SU-DHL-6 (cell line): Measurements from ENCODE around the gene SLC35A5.
"Not testable (repeated sequence)": the region's sequence is repeated elsewhere in the genome, so short reads cannot be mapped to it uniquely, and the experiment has no call there.

ENCODE experiments used
- H2AFZ ChIP-seq: fragments of 200-600 bp; sonication (generic); 2 replicates; pipeline ENCODE4 v1.6.1; 2014; ENCODE audit warnings: low read depth, mild to moderate bottlenecking, moderate library complexity, mixed read lengths, antibody characterized with exemption, low read length; ENCODE audit not compliant: severe bottlenecking
- H3F3A ChIP-seq: fragments of 200-600 bp; shearing (Covaris generic); 2 replicates; pipeline ENCODE4 v1.6.0; 2016; ENCODE audit warnings: antibody characterized with exemption, mild to moderate bottlenecking; ENCODE audit not compliant: insufficient read depth
- H3K27ac ChIP-seq: fragments of 200-600 bp; sonication (generic); 2 replicates; pipeline ENCODE4 v1.5.1; 2016; ENCODE audit warnings: low read depth, mild to moderate bottlenecking, low read length, moderate library complexity, mixed read lengths
- H3K27me3 ChIP-seq: fragments of 200-600 bp; sonication (generic), shearing (Covaris generic); 2 replicates; pipeline ENCODE4 v1.6.0; 2014; ENCODE audit warnings: mild to moderate bottlenecking, low read length
- H3K36me3 ChIP-seq: fragments of 200-600 bp; sonication (generic); 2 replicates; pipeline ENCODE4 v1.6.1; 2014; ENCODE audit warnings: mild to moderate bottlenecking, low read length, mixed read lengths
- H3K4me2 ChIP-seq: fragments of 300-600, 200-600 bp; shearing (Covaris generic), sonication (generic); 2 replicates; pipeline ENCODE4 v1.6.0; 2014; ENCODE audit warnings: low read length, low read depth, mild to moderate bottlenecking; ENCODE audit not compliant: poor library complexity, severe bottlenecking
- H3K4me3 ChIP-seq: fragments of 200-600 bp; sonication (generic); 2 replicates; pipeline ENCODE4 v1.5.1; 2014; ENCODE audit warnings: antibody characterized with exemption, low read length, mild to moderate bottlenecking, mixed read lengths; ENCODE audit not compliant: insufficient read depth, poor library complexity, severe bottlenecking
- H3K79me2 ChIP-seq: fragments of 200-600 bp; sonication (generic); 2 replicates; pipeline ENCODE4 v1.6.1; 2014; ENCODE audit warnings: mild to moderate bottlenecking, low read length, moderate library complexity; ENCODE audit not compliant: insufficient read depth
- H3K9ac ChIP-seq: fragments of 200-600 bp; sonication (generic); 2 replicates; pipeline ENCODE4 v1.7.0; 2014; ENCODE audit warnings: mild to moderate bottlenecking, low read length
- H3K9me2 ChIP-seq: fragments of 200-600 bp; sonication (generic); replicated peaks from 2 replicates; pipeline ENCODE4 v1.6.1; 2014; ENCODE audit warnings: low read length; ENCODE audit not compliant: insufficient read depth
- H3K9me3 ChIP-seq: fragments of 200-600 bp; sonication (generic); 2 replicates; pipeline ENCODE4 v1.6.1; 2014; ENCODE audit warnings: low read length, mixed read lengths; ENCODE audit not compliant: insufficient read depth
- H4K20me1 ChIP-seq: fragments of 200-600 bp; sonication (generic); 2 replicates; pipeline ENCODE4 v1.6.1; 2014; ENCODE audit warnings: low read depth, mild to moderate bottlenecking, antibody characterized with exemption, low read length, moderate library complexity, mixed read lengths
- EZH2phosphoT487 ChIP-seq: fragments of 200-600 bp; sonication (generic), shearing (Covaris generic); conservative IDR thresholded peaks from 2 replicates; pipeline ENCODE4 v1.6.1; 2018; ENCODE audit warnings: mild to moderate bottlenecking, antibody characterized with exemption, low read length, moderate library complexity, mixed read lengths
- TF ChIP-seq, protein P1 (sequence below): fragments of 200-600 bp; sonication (generic); IDR thresholded peaks from one replicate; pipeline ENCODE4 v1.5.1; 2017; ENCODE audit warnings: antibody characterized with exemption, mild to moderate bottlenecking, low read length, moderate library complexity; ENCODE audit not compliant: insufficient read depth, poor library complexity, severe bottlenecking

SLC35A5 gene, protein sequence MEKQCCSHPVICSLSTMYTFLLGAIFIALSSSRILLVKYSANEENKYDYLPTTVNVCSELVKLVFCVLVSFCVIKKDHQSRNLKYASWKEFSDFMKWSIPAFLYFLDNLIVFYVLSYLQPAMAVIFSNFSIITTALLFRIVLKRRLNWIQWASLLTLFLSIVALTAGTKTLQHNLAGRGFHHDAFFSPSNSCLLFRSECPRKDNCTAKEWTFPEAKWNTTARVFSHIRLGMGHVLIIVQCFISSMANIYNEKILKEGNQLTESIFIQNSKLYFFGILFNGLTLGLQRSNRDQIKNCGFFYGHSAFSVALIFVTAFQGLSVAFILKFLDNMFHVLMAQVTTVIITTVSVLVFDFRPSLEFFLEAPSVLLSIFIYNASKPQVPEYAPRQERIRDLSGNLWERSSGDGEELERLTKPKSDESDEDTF

DNA sequence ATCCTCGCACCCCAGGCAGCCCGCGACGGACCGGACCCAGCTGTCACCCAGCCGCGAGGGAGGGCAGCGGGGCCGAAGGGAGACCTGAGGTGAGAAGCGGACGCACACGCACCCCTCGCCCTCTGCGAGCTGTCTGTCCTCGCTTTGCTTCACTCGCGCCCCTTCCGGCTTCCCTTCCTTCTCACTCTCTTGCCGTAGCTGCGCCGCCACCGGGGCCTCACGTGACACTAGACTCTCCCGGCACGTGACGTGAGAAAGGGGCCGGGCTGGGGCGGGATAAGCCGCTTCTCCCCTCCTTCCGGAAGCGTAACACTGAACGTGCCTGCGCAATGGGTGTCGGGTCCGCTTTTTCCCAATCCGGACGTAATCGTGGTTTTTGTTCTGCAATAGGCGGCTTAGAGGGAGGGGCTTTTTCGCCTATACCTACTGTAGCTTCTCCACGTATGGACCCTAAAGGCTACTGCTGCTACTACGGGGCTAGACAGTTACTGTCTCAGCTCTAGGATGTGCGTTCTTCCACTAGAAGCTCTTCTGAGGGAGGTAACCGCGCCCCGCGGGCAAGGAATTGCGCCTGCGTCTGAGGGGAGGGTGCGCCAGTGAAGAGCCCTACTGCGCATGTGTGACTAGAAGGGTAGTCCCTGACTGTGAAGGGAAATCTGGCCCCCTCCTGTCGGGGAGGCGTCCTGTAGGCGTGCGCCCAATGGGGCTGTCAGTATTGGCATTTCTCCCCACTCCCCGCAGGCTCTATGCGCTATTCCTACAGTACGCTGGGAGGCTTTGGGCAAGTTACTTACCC lies at the start of gene SLC35A5, which contains the start of gene ATG3:
TSS of gene SLC35A5 (plus strand) at position 312 of the 796 bp plus-strand sequence. CDS start 1,359 bp downstream, outside the sequence.
TSS of gene ATG3 (minus strand) at position 229 of the 796 bp plus-strand sequence. CDS start 434 bp downstream, outside the sequence.
- H3K27ac ChIP-seq, result peak within 1 kb of the TSS; percentile 87
- H3F3A ChIP-seq, result no peaks in the 10 kb centered on the region
- H3K9me2 ChIP-seq, result no peaks in the 10 kb centered on the region
- H4K20me1 ChIP-seq, result peaks cover 8% of the 10 kb centered on the region; the same call in 1 of the 2 replicates
- H3K36me3 ChIP-seq, result peaks cover 17% of the 10 kb centered on the region
- no peaks in the 10 kb centered on the region for H3K27me3 ChIP-seq
- H3K79me2 ChIP-seq, result peaks cover 64% of the 10 kb centered on the region
- H3K4me2 ChIP-seq, result peak within 1 kb of the TSS; percentile 98
- TF ChIP-seq EZH2phosphoT487, result no peak
- TF ChIP-seq, protein P1, sequence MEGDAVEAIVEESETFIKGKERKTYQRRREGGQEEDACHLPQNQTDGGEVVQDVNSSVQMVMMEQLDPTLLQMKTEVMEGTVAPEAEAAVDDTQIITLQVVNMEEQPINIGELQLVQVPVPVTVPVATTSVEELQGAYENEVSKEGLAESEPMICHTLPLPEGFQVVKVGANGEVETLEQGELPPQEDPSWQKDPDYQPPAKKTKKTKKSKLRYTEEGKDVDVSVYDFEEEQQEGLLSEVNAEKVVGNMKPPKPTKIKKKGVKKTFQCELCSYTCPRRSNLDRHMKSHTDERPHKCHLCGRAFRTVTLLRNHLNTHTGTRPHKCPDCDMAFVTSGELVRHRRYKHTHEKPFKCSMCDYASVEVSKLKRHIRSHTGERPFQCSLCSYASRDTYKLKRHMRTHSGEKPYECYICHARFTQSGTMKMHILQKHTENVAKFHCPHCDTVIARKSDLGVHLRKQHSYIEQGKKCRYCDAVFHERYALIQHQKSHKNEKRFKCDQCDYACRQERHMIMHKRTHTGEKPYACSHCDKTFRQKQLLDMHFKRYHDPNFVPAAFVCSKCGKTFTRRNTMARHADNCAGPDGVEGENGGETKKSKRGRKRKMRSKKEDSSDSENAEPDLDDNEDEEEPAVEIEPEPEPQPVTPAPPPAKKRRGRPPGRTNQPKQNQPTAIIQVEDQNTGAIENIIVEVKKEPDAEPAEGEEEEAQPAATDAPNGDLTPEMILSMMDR, result no peak
- peak within 1 kb of the TSS; percentile 88 for H2AFZ ChIP-seq
- H3K4me3 ChIP-seq, result peak within 1 kb of the TSS; percentile 99
- H3K9ac ChIP-seq, result peak within 1 kb of the TSS; percentile 78
- H3K9me3 ChIP-seq, result no peaks in the 10 kb centered on the region

DNA sequence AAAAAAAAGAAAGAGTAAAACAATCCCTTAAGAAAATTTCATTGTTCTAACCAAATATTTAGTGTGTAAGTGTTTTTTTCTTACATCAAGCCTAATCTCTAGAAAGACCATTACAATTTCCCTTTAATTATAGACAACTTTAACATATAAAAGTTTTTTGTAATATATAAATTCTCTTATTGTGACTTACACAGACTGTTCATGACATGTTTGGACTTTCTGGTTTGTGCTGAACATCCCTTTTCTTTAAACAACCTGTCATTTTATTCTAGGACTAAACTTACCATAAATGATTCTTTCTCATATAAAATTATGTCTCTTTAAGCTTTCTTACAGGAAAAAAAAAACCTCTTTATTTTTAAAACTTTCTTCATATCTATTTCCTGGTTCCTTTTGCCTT lies 49.5 kb upstream of the SLC35A5 start:
- Histone ChIP-seq H3K27me3 (no peaks in the 10 kb centered on the region), H3F3A (no peaks in the 10 kb centered on the region; the same call in 1 of the 2 replicates), H3K79me2 (no peaks in the 10 kb centered on the region), H3K9me2 (no peaks in the 10 kb centered on the region), H2AFZ (no peak overlapping the region), H4K20me1 (no peaks in the 10 kb centered on the region), H3K27ac (no peak overlapping the region), H3K9ac (no peak overlapping the region), H3K36me3 (peaks cover 5% of the 10 kb centered on the region; the same call in 1 of the 2 replicates), H3K4me2 (no peak overlapping the region), H3K9me3 (peaks cover 18% of the 10 kb centered on the region; the same call in 1 of the 2 replicates), H3K4me3 (no peak overlapping the region)
- TF ChIP-seq EZH2phosphoT487, result no peak
- TF ChIP-seq, protein P1, result no peak

DNA sequence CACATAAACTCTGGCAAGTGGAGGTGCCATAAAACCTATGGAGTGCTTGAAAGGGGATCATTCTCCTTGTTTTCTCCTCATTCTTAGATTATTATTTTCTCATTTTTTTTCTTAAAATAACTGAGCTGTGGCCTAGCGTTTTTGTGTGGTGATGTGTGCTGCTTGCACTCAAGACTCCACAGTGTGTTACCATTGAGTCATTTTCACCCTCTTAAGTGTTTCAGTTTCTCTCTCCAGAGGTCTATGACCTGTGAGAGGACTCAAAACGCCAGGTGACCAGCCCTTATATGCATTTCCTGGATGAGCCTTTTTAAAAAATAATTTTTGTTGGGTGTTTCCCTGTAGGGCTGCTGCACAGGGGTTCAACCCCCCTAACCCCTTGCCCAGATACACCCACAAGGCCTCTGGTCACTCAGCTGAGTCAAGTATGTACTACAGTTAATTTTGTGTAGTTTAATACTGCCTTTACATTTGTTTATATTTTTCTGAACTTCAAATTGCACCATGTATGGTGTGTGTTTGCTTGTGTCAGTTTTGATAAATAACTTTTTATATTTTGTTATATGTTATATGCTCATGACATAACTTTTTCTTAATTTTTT lies 47.2 kb upstream of the SLC35A5 start:
- H2AFZ ChIP-seq, result peak overlapping the region; percentile 29
- H3K4me3 ChIP-seq, result no peak overlapping the region
- H3K27me3 ChIP-seq, result no peaks in the 10 kb centered on the region
- H3K9me2 ChIP-seq, result no peaks in the 10 kb centered on the region
- peaks cover 5% of the 10 kb centered on the region; the same call in 1 of the 2 replicates for H3K36me3 ChIP-seq
- TF ChIP-seq, protein P1, result no peak
- no peak for TF ChIP-seq EZH2phosphoT487
- no peaks in the 10 kb centered on the region; the same call in 1 of the 2 replicates for H3F3A ChIP-seq
- no peaks in the 10 kb centered on the region for H4K20me1 ChIP-seq
- no peak overlapping the region for H3K4me2 ChIP-seq
- no peaks in the 10 kb centered on the region for H3K79me2 ChIP-seq
- no peak overlapping the region for H3K9ac ChIP-seq
- H3K27ac ChIP-seq, result no peak overlapping the region
- H3K9me3 ChIP-seq, result peaks cover 18% of the 10 kb centered on the region; the same call in 1 of the 2 replicates

DNA sequence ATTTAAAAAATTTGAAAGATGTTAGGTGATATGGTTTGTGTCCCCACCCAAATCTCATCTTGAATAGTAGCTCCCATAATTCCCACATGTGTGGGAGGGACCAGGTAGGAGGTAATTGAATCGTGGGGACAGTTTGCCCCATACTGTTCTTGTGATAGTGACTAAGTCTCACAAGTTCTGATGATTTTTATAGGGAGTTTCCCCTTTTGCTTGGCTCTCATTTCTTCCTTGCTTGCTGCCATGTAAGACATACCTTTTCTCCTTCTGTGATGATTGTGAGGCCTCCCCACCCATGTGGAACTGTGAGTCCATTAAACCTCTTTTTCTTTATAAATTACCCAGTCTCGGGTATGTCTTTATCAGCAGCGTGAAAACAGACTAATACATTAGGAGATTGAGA lies 42.9 kb upstream of the SLC35A5 start:
- not testable (repeated sequence) for H4K20me1 ChIP-seq, H3K9ac ChIP-seq, H3K79me2 ChIP-seq

More for the DNA sequence above, 42.9 kb upstream of the SLC35A5 start:
- peak overlapping the region; percentile 81 for H2AFZ ChIP-seq
- not testable (repeated sequence) for H3K36me3 ChIP-seq, H3F3A ChIP-seq, H3K27me3 ChIP-seq, H3K4me2 ChIP-seq, H3K27ac ChIP-seq, H3K9me2 ChIP-seq, H3K4me3 ChIP-seq, H3K9me3 ChIP-seq
